ENCODE data around the gene PRR15L. TPM values are rescaled to one million over a fixed set of nuclear protein-coding genes. Genes with fewer than 3 reads are reported as not detected.

Gene PRR15L
- total and polyA plus RNA-seq, 2 of the 8 experiments (the other 6 are each of a cell fraction or from before 2014, with no cell fraction given) = 0.26 to 1.1 TPM

- FAIRE-seq (no peak), DNase-seq (ENCODE audit: low read depth in 1 of 2, low spot score in 2 of 2) (no peak)
- Histone ChIP-seq H4K8ac (ENCODE audit: extremely low read depth, insufficient read depth, low read length) (no peak overlapping the region), H3K4me1 (replicated peaks in 1 of 4; ENCODE audit: control insufficient read depth in 3 of 4, insufficient read depth in 4 of 4, low read length in 3 of 4) (no peaks in the 10 kb centered on the region; a peak in 1 of 7 replicates), H3K23me2 (ENCODE audit: low read depth, low read length) (no peaks in the 10 kb centered on the region), H3K27ac (ENCODE audit: low read depth, low read length) (no peak overlapping the region), H3K36me3 (ENCODE audit: control insufficient read depth in 2 of 4, insufficient read depth in 4 of 4, low read length in 3 of 4) (peaks cover 19 to 75% (median 48%) of the 10 kb centered on the region in 4 experiments; a peak in 7 of 8 replicates), H3K9ac (replicated peaks in 1 of 4; ENCODE audit: extremely low read depth in 1 of 4, low read depth in 3 of 4, low read length in 3 of 4) (no peak overlapping the region), H2BK120ac (replicated peaks; ENCODE audit: low read depth, low read length) (no peak overlapping the region), H3K4me3 (ENCODE audit: extremely low read depth in 1 of 4, insufficient read depth in 2 of 4, low read depth in 3 of 4, low read length in 4 of 4) (no peak overlapping the region), H2BK5ac (ENCODE audit: low read depth, low read length) (no peak overlapping the region), H3K14ac (ENCODE audit: insufficient read length) (no peak overlapping the region), H3K79me1 (ENCODE audit: low read depth, low read length) (peaks cover 3% of the 10 kb centered on the region; the same call in 1 of the 2 replicates), H2BK15ac (ENCODE audit: low read length) (no peak overlapping the region), H2BK20ac (ENCODE audit: low read length) (no peak overlapping the region), H4K91ac (replicated peaks; ENCODE audit: insufficient read length, low read length) (no peak overlapping the region), H4K5ac (ENCODE audit: insufficient read length, low read depth, low read length) (no peak overlapping the region), H3K23ac (ENCODE audit: insufficient read length) (no peak overlapping the region), H3K27me3 (replicated peaks in 1 of 4; ENCODE audit: control insufficient read depth in 3 of 4, extremely low read depth in 1 of 4, insufficient read depth in 3 of 4, low read length in 3 of 4) (no peaks in the 10 kb centered on the region), H4K20me1 (replicated peaks in 1 of 2; ENCODE audit: control insufficient read depth in 1 of 2, insufficient read depth in 2 of 2, low read length in 2 of 2) (no peaks in the 10 kb centered on the region), H3K9me3 (ENCODE audit: insufficient read depth in 2 of 2, low read depth in 1 of 2, low read length in 1 of 2) (no peaks in the 10 kb centered on the region), H3K4me2 (ENCODE audit: insufficient read depth in 1 of 2, low read depth in 2 of 2, low read length in 2 of 2) (no peak overlapping the region), H3K18ac (ENCODE audit: extremely low read depth, low read length) (no peak overlapping the region), H3K79me2 (ENCODE audit: control insufficient read depth in 1 of 2, insufficient read depth in 2 of 2, low read length in 2 of 2) (no peaks in the 10 kb centered on the region), H3K56ac (replicated peaks; ENCODE audit: insufficient read length, low read depth, low read length) (no peak overlapping the region), H2AFZ (ENCODE audit: low read length) (no peak overlapping the region), H2BK12ac (ENCODE audit: low read depth, low read length) (no peak overlapping the region), H3K4ac (replicated peaks; ENCODE audit: insufficient read length, low read depth, low read length) (no peak overlapping the region), H2AK5ac (ENCODE audit: low read depth, low read length) (no peak overlapping the region)
- CTCF ChIA-PET (ENCODE audit: partially characterized antibody) = interaction anchor here (0.6 to 40.5 kb wide), 8 partner anchors 8 to 133 kb away, joined by 3 to 1010 read pairs (median 28); partner anchors contain the start of genes CDK5RAP3, PNPO and PRR15L
- POLR2A ChIA-PET (ENCODE audit: partially characterized antibody) = interaction anchor here (1.7 to 3.6 kb wide), 3 partner anchors 10 to 37 kb away, joined by 4 to 17 read pairs (median 7); partner anchors contain the start of gene CDK5RAP3
- TF ChIP-seq CTBP2 (IDR thresholded peaks at IDR 0.05; ENCODE audit: borderline replicate concordance, insufficient read depth, insufficient read length, low read length) = no peak
- TF ChIP-seq NRF1 (IDR thresholded peaks at IDR 0.05; ENCODE audit: low read depth, low read length) = no peak
- TF ChIP-seq TAF1 (IDR thresholded peaks at IDR 0.05; ENCODE audit: low read depth, low read length) = no peak
- TF ChIP-seq RBBP5 (IDR thresholded peaks at IDR 0.05; ENCODE audit: borderline replicate concordance, low read depth, low read length) = no peak
- no peak for TF ChIP-seq MAFK (IDR thresholded peaks at IDR 0.05; ENCODE audit: low read depth, low read length)
- no peak for TF ChIP-seq SIN3A (conservative IDR thresholded peaks at IDR 0.05 in 1 of 2, IDR thresholded peaks at IDR 0.05 in 1 of 2; ENCODE audit: low read depth in 1 of 2, low read length in 2 of 2)
- TF ChIP-seq FOSL1 (IDR thresholded peaks at IDR 0.05; ENCODE audit: insufficient read depth, low read depth, low read length) = no peak
- no peak for TF ChIP-seq CHD1 (IDR thresholded peaks at IDR 0.05; ENCODE audit: low read depth, low read length)
- TF ChIP-seq BRCA1 (IDR thresholded peaks at IDR 0.05; ENCODE audit: low read depth, low read length) = no peak
- TF ChIP-seq ASH2L (IDR thresholded peaks at IDR 0.05; ENCODE audit: low read length) = no peak
- TF ChIP-seq RAD21 (IDR thresholded peaks at IDR 0.05 in 1 of 2, conservative IDR thresholded peaks at IDR 0.05 in 1 of 2; ENCODE audit: low read depth in 2 of 2, low read length in 2 of 2) = no peak
- TF ChIP-seq SIX5 (IDR thresholded peaks at IDR 0.05; ENCODE audit: low read depth, low read length) = no peak
- TF ChIP-seq TAF7 (optimal IDR thresholded peaks at IDR 0.05; ENCODE audit: borderline replicate concordance, low read depth, low read length) = no peak
- no peak for TF ChIP-seq YY1 (IDR thresholded peaks at IDR 0.05; ENCODE audit: low read depth, low read length)
- TF ChIP-seq HDAC6 (IDR thresholded peaks at IDR 0.05; ENCODE audit: low read depth, low read length) = no peak
These were observed 22.9 kb upstream of the PRR15L start for GRCh38 chr17:47980541-47980940.

Data from H1 (cell line).